ENCODE data around the gene TAF3. TPM values are rescaled to one million over a fixed set of nuclear protein-coding genes. Genes with fewer than 3 reads are reported as not detected.

The TAF3 gene
- total and polyA plus RNA-seq, 2 experiments from 2014 or later = 3.9 to 7.7 TPM

DNA sequence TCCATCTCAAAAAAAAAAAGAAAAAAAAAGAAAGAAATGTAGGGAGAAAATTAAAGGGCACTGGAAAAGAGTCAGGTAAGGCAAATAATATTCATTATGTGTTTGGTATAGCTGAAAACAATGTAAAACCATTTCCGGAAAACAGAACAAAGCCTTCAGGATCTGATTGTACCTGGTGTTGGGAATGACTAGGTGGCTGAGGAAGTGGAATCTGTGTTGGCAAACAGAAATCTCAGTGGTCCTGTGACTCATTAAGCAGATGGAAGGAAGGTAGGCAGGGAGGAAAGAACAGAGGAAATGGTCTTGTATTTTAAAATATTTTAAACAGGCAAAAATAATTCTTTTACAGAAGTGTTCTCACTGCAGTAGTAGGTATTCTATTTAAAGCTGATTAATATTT is 180.5 kb downstream of the TAF3 start:
- no peak for DNase-seq (ENCODE audit: low read depth in 1 of 2, low spot score in 1 of 2)
- no peaks in the 10 kb centered on the region for H3K9me3 ChIP-seq (ENCODE audit: low read depth)
- no peaks in the 10 kb centered on the region for H3K27me3 ChIP-seq
- TF ChIP-seq CTCF (IDR thresholded peaks at IDR 0.05; ENCODE audit: low read depth, low read length) = no peak
- no peaks in the 10 kb centered on the region for H3K4me1 ChIP-seq (ENCODE audit: low read depth)
- H3K36me3 ChIP-seq = no peaks in the 10 kb centered on the region
- H3K4me3 ChIP-seq = no peak overlapping the region
- no peak overlapping the region for H3K27ac ChIP-seq

GRCh38 chr10:8004469-8005000 is 186.2 kb downstream of the TAF3 start:
- H3K4me1 ChIP-seq (ENCODE audit: low read depth) = no peaks in the 10 kb centered on the region
- no peak for TF ChIP-seq CTCF (IDR thresholded peaks at IDR 0.05; ENCODE audit: low read depth, low read length)

GRCh38 chr10:8006274-8006999 is 188.1 kb downstream of the TAF3 start:
- Histone ChIP-seq H3K27me3 (no peaks in the 10 kb centered on the region), H3K27ac (no peak overlapping the region), H3K36me3 (no peaks in the 10 kb centered on the region), H3K9me3 (ENCODE audit: low read depth) (no peaks in the 10 kb centered on the region), H3K4me3 (no peak overlapping the region), H3K4me1 (ENCODE audit: low read depth) (no peaks in the 10 kb centered on the region)
- no peak for DNase-seq (ENCODE audit: low read depth in 1 of 2, low spot score in 1 of 2)
- TF ChIP-seq CTCF (IDR thresholded peaks at IDR 0.05; ENCODE audit: low read depth, low read length) = no peak

More at GRCh38 chr10:8004469-8005000, 186.2 kb downstream of the TAF3 start:
- no peak overlapping the region for H3K4me3 ChIP-seq
- DNase-seq (ENCODE audit: low read depth in 1 of 2, low spot score in 1 of 2) = no peak
- H3K27me3 ChIP-seq = no peaks in the 10 kb centered on the region
- H3K9me3 ChIP-seq (ENCODE audit: low read depth) = no peaks in the 10 kb centered on the region
- H3K27ac ChIP-seq = no peak overlapping the region
- H3K36me3 ChIP-seq = no peaks in the 10 kb centered on the region

DNA sequence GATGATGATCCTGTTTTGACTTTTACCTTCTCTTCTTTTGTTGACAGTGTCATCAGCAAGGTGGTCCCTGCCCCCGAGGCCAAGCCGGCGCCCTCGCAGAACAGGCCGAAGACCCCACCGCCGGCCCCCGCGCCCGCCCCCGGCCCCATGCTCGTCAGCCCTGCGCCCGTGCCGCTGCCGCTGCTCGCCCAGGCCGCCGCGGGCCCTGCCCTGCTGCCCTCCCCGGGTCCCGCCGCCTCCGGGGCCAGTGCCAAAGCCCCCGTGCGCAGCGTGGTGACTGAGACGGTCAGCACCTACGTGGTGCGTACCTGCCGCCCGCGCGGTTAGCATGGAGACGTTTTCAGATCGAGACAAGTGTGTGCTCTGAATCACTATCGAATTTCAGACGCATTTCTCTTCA is 190.7 kb downstream of the TAF3 start:
- H3K4me3 ChIP-seq = no peak overlapping the region
- no peak for DNase-seq (ENCODE audit: low read depth in 1 of 2, low spot score in 1 of 2)
- no peak for TF ChIP-seq CTCF (IDR thresholded peaks at IDR 0.05; ENCODE audit: low read depth, low read length)

GRCh38 chr10:8013006-8013405 is 194.7 kb downstream of the TAF3 start:
- DNase-seq (ENCODE audit: low read depth in 1 of 2, low spot score in 1 of 2) = no peak
- no peak overlapping the region for H3K4me3 ChIP-seq
- peaks cover 6% of the 10 kb centered on the region for H3K4me1 ChIP-seq (ENCODE audit: low read depth)
- H3K27ac ChIP-seq = no peak overlapping the region
- no peaks in the 10 kb centered on the region for H3K9me3 ChIP-seq (ENCODE audit: low read depth)
- TF ChIP-seq CTCF (IDR thresholded peaks at IDR 0.05; ENCODE audit: low read depth, low read length) = no peak
- H3K27me3 ChIP-seq = no peaks in the 10 kb centered on the region
- H3K36me3 ChIP-seq = peaks cover 8% of the 10 kb centered on the region

More for the DNA sequence above, 190.7 kb downstream of the TAF3 start:
- Histone ChIP-seq H3K27ac (no peak overlapping the region), H3K27me3 (no peaks in the 10 kb centered on the region), H3K9me3 (ENCODE audit: low read depth) (no peaks in the 10 kb centered on the region), H3K36me3 (no peaks in the 10 kb centered on the region), H3K4me1 (ENCODE audit: low read depth) (no peaks in the 10 kb centered on the region)

Measured in cardiac muscle cell (in vitro differentiated cells and primary cell).